ENCODE results near the gene ZC2HC1C. TPM values are rescaled to one million over a fixed set of nuclear protein-coding genes. Genes with fewer than 3 reads are reported as not detected.

ZC2HC1C gene
- total RNA-seq, 2 donors from 2014 or later, result 3.2 to 4.6 TPM

GRCh38 chr14:75068294-75069120 is 934 bp upstream of the ZC2HC1C start:
- Histone ChIP-seq H3K27me3 (no peaks in the 10 kb centered on the region), H3K4me1 (peaks cover 3% of the 10 kb centered on the region), H3K27ac (peak overlapping the region; percentile 95), H3K9ac (ENCODE audit: low read depth in 2 of 2, low read length in 2 of 2) (peak overlapping the region; percentile 41 to 73), H3K4me3 (peak overlapping the region; percentile 58), H3K36me3 (no peaks in the 10 kb centered on the region), H3K9me3 (no peaks in the 10 kb centered on the region)
- no peak for DNase-seq
- intact Hi-C loops (cut with DNase I), result no loop called here
- TF ChIP-seq CTCF (IDR thresholded peaks at IDR 0.05), result no peak

GRCh38 chr14:75069811-75070145 is 337 bp downstream of the ZC2HC1C start:
- Histone ChIP-seq H3K4me1 (peaks cover 3% of the 10 kb centered on the region), H3K4me3 (peak overlapping the region; percentile 58), H3K27me3 (no peaks in the 10 kb centered on the region), H3K27ac (peak overlapping the region; percentile 95), H3K9me3 (no peaks in the 10 kb centered on the region), H3K9ac (ENCODE audit: low read depth in 2 of 2, low read length in 2 of 2) (peak overlapping the region; percentile 64 to 73), H3K36me3 (no peaks in the 10 kb centered on the region)
- intact Hi-C loops (cut with DNase I), result loop anchor here (10.0 kb wide), 1 partner anchor 65 kb away; the partner anchor contains the start of gene EIF2B2
- no peak for TF ChIP-seq CTCF (IDR thresholded peaks at IDR 0.05)
- DNase-seq, result no peak

- no peak for DNase-seq
- Histone ChIP-seq H3K9me3 (no peaks in the 10 kb centered on the region), H3K4me1 (peaks cover 3% of the 10 kb centered on the region), H3K9ac (ENCODE audit: low read depth in 2 of 2, low read length in 2 of 2) (peak overlapping the region; percentile 64 to 73), H3K4me3 (no peak overlapping the region), H3K36me3 (no peaks in the 10 kb centered on the region), H3K27me3 (no peaks in the 10 kb centered on the region), H3K27ac (peak overlapping the region; percentile 95)
- intact Hi-C loops (cut with DNase I), result loop anchor here (10.0 kb wide), 1 partner anchor 66 kb away; the partner anchor contains the start of gene EIF2B2
- no peak for TF ChIP-seq CTCF (IDR thresholded peaks at IDR 0.05)
Observed at GRCh38 chr14:75070383-75070782, 942 bp downstream of the ZC2HC1C start.

- H3K27ac ChIP-seq, result no peak overlapping the region
Observed at GRCh38 chr14:75077794-75078193, 8.4 kb downstream of the ZC2HC1C start.

GRCh38 chr14:75079521-75079920 is 10.1 kb downstream of the ZC2HC1C start:
- DNase-seq, result no peak
- Histone ChIP-seq H3K27me3 (no peaks in the 10 kb centered on the region), H3K4me3 (no peak overlapping the region), H3K9ac (ENCODE audit: low read depth in 2 of 2, low read length in 2 of 2) (no peak overlapping the region), H3K4me1 (no peaks in the 10 kb centered on the region), H3K36me3 (peaks cover under 1% of the 10 kb centered on the region), H3K27ac (no peak overlapping the region), H3K9me3 (no peaks in the 10 kb centered on the region)
- no peak for TF ChIP-seq CTCF (IDR thresholded peaks at IDR 0.05)
- intact Hi-C loops (cut with DNase I), result loop anchor here (10.0 kb wide), 1 partner anchor 75 kb away; the partner anchor contains the start of gene EIF2B2

More at GRCh38 chr14:75077794-75078193, 8.4 kb downstream of the ZC2HC1C start:
- no peaks in the 10 kb centered on the region for H3K36me3 ChIP-seq
- H3K27me3 ChIP-seq, result no peaks in the 10 kb centered on the region
- intact Hi-C loops (cut with DNase I), result loop anchor here (10.0 kb wide), 1 partner anchor 73 kb away; the partner anchor contains the start of gene EIF2B2
- no peaks in the 10 kb centered on the region for H3K4me1 ChIP-seq
- no peak for TF ChIP-seq CTCF (IDR thresholded peaks at IDR 0.05)
- DNase-seq, result no peak
- no peak overlapping the region for H3K4me3 ChIP-seq
- H3K9ac ChIP-seq (ENCODE audit: low read depth in 2 of 2, low read length in 2 of 2), result no peak overlapping the region
- no peaks in the 10 kb centered on the region for H3K9me3 ChIP-seq

Data from colonic mucosa (tissue), 4 donors.